H1 (cell line): Measurements from ENCODE around the gene COTL1.

Experiments
- EP300 ChIP-seq, 2 experiments: IDR thresholded peaks; 1 replicate in 1 of 2; 2 replicates in 1 of 2; pipeline ENCODE4 v1.6.1; 2011 to 2012; ENCODE audit warnings: low read depth in 2 of 2, low read length in 2 of 2, mild to moderate bottlenecking in 2 of 2, borderline replicate concordance in 1 of 2, inconsistent platforms in 1 of 2, moderate library complexity in 1 of 2
- EZH2 ChIP-seq: fragments of 200-600 bp; sonication (generic); IDR thresholded peaks from 2 replicates; pipeline ENCODE4 v1.7.1; 2012; ENCODE audit warnings: low read depth, mild to moderate bottlenecking, moderate library complexity, low read length, inconsistent platforms; ENCODE audit not compliant: severe bottlenecking
- POLR2A ChIP-seq, 2 experiments: IDR thresholded peaks; 1 replicate in 1 of 2; 2 replicates in 1 of 2; pipeline ENCODE4 v1.6.1; 2011; ENCODE audit warnings: low read depth in 2 of 2, low read length in 2 of 2, mild to moderate bottlenecking in 2 of 2; ENCODE audit errors: control extremely low read depth in 1 of 2
- RXRA ChIP-seq: IDR thresholded peaks from 2 replicates; pipeline ENCODE4 v1.6.1; 2011; ENCODE audit warnings: low read depth, mild to moderate bottlenecking, low read length, moderate library complexity; ENCODE audit not compliant: insufficient read depth
- SIN3A ChIP-seq, 2 experiments: IDR thresholded peaks in 1 of 2; conservative IDR thresholded peaks in 1 of 2; 2 replicates each; pipeline ENCODE4 v1.6.1; 2011 to 2012; ENCODE audit warnings: low read length in 2 of 2, improper control_type of control experiment in 1 of 2, low read depth in 1 of 2, mild to moderate bottlenecking in 1 of 2
- TAF1 ChIP-seq: IDR thresholded peaks from 2 replicates; pipeline ENCODE4 v1.6.1; 2011; ENCODE audit warnings: mild to moderate bottlenecking, low read depth, low read length
- YY1 ChIP-seq: IDR thresholded peaks from 2 replicates; pipeline ENCODE4 v1.6.1; 2011; ENCODE audit warnings: low read depth, mild to moderate bottlenecking, low read length
- TF ChIP-seq, protein P1 (sequence below), 3 experiments: IDR thresholded peaks; 1 replicate in 2 of 3; 2 replicates in 1 of 3; pipeline versions ENCODE4 v1.5.1 to v1.6.1; 2011; ENCODE audit warnings: low read length in 3 of 3, mild to moderate bottlenecking in 3 of 3, inconsistent platforms in 2 of 3, low read depth in 1 of 3, moderate library complexity in 1 of 3; ENCODE audit not compliant: insufficient read depth in 1 of 3; ENCODE audit errors: control extremely low read depth in 1 of 3

DNA sequence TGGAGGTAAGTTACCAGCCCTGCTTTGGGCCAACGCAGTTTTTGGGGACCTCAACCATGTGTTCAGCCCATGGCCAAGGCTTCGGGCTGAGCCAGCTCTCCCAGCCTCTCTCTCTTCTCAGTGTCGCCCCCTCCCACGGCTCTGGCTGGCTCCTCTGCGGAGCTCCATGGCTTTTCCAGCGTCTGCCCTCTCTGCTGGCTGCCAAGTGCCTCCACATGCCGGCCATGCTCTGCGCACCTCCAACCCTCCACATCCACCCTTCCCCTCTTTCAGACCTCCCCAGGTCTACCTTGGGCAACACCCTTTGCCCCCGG, 23.2 kb downstream of the COTL1 start:
- TF ChIP-seq TAF1 (no peak), RXRA (no peak), SIN3A (conservative IDR thresholded peaks at IDR 0.05 in 1 of 2, IDR thresholded peaks at IDR 0.05 in 1 of 2; ENCODE audit: low read depth in 1 of 2, low read length in 2 of 2) (no peak), EP300 (IDR thresholded peaks at IDR 0.05; ENCODE audit: borderline replicate concordance in 1 of 2, low read depth in 2 of 2, low read length in 2 of 2) (no peak), EZH2 (no peak), POLR2A (IDR thresholded peaks at IDR 0.05; ENCODE audit: control extremely low read depth in 1 of 2, low read depth in 2 of 2, low read length in 2 of 2) (no peak), YY1 (no peak)
- TF ChIP-seq, protein P1, sequence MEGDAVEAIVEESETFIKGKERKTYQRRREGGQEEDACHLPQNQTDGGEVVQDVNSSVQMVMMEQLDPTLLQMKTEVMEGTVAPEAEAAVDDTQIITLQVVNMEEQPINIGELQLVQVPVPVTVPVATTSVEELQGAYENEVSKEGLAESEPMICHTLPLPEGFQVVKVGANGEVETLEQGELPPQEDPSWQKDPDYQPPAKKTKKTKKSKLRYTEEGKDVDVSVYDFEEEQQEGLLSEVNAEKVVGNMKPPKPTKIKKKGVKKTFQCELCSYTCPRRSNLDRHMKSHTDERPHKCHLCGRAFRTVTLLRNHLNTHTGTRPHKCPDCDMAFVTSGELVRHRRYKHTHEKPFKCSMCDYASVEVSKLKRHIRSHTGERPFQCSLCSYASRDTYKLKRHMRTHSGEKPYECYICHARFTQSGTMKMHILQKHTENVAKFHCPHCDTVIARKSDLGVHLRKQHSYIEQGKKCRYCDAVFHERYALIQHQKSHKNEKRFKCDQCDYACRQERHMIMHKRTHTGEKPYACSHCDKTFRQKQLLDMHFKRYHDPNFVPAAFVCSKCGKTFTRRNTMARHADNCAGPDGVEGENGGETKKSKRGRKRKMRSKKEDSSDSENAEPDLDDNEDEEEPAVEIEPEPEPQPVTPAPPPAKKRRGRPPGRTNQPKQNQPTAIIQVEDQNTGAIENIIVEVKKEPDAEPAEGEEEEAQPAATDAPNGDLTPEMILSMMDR (IDR thresholded peaks at IDR 0.05; ENCODE audit: control extremely low read depth in 1 of 3, insufficient read depth in 1 of 3, low read depth in 1 of 3, low read length in 3 of 3) = peak in 2 of 3 experiments; percentile 13 to 16; a peak in 1 of 4 replicates
